ENCODE data around the gene ZRSR2. TPM values are rescaled to one million over a fixed set of nuclear protein-coding genes. Genes with fewer than 3 reads are reported as not detected.

Gene ZRSR2
- total and polyA plus RNA-seq, 2 of the 13 experiments (the other 11 are each of a cell fraction or from before 2014, with no cell fraction given), result 3.6 to 4.9 TPM

- TF ChIP-seq ARID4A (CRISPR knock-in tag; IDR thresholded peaks at IDR 0.05; ENCODE audit: borderline replicate concordance) (peak; percentile 45), STAG1 (CRISPR knock-in tag; IDR thresholded peaks at IDR 0.05) (0 out of 2 replicates have a peak, but pooled peaks have one; percentile 5), TEAD3 (CRISPR knock-in tag; optimal IDR thresholded peaks at IDR 0.05; ENCODE audit: borderline replicate concordance) (no peak), SP4 (CRISPR knock-in tag; IDR thresholded peaks at IDR 0.05) (0 out of 2 replicates have a peak, but pooled peaks have one; percentile 8)
Observed at GRCh38 chrX:15854080-15854655, 63.9 kb downstream of the ZRSR2 start (continued).

- intact Hi-C loops (cut with micrococcal nuclease; ENCODE audit: unreplicated experiment), result loop anchor here (10.0 kb wide), 2 partner anchors 120 to 170 kb away; no protein-coding TSS in a partner anchor
- FAIRE-seq, result peak; percentile 60
- TF ChIP-seq E2F1 (CRISPR knock-in tag; IDR thresholded peaks at IDR 0.05) (peak; percentile 82), ZNF839 (CRISPR knock-in tag; IDR thresholded peaks at IDR 0.05; ENCODE audit: borderline replicate concordance) (no peak), TFDP1 (CRISPR knock-in tag; IDR thresholded peaks at IDR 0.05; ENCODE audit: borderline replicate concordance) (peak; percentile 81; the same call in 1 of the 2 replicates), GLMP (CRISPR knock-in tag; IDR thresholded peaks at IDR 0.05; ENCODE audit: borderline replicate concordance) (no peak), TFE3 (CRISPR knock-in tag; IDR thresholded peaks at IDR 0.05) (peak; percentile 28; the same call in 1 of the 2 replicates), ZNF496 (CRISPR knock-in tag; IDR thresholded peaks at IDR 0.05; ENCODE audit: insufficient replicate concordance) (no peak)
Observed at GRCh38 chrX:15854712-15855567, 64.7 kb downstream of the ZRSR2 start, which contains the start of gene AP1S2. Gene AP1S2 (minus strand): TSS chrX:15854813. CDS start chrX:15852524, 2,289 bp downstream.

More at GRCh38 chrX:15854712-15855567, 64.7 kb downstream of the ZRSR2 start, which contains the start of gene AP1S2:
- Histone ChIP-seq H3K4me1 (ENCODE audit: insufficient read depth, low read length) (peaks cover 22% of the 10 kb centered on the region; the same call in 1 of the 2 replicates), H3K4me2 (ENCODE audit: low read depth, low read length) (peak within 1 kb of the TSS; percentile 91), H3K79me2 (ENCODE audit: insufficient read depth, low read length) (no peaks in the 10 kb centered on the region), H3K27me3 (ENCODE audit: control insufficient read depth in 1 of 2, insufficient read depth in 2 of 2, low read length in 2 of 2) (peaks cover 0 to 3% of the 10 kb centered on the region in 2 experiments; a peak in 1 of 5 replicates), H2AFZ (ENCODE audit: low read length) (peak within 1 kb of the TSS; percentile 78), H3K4me3 (replicated peaks in 1 of 3; ENCODE audit: insufficient read depth in 1 of 3, low read depth in 2 of 3, low read length in 3 of 3) (peak within 1 kb of the TSS; percentile 67 to 74 (median 72)), H3K27ac (ENCODE audit: extremely low read length, insufficient read depth, low read length) (peak within 1 kb of the TSS; percentile 64), H4K20me1 (ENCODE audit: insufficient read depth, low read length) (no peaks in the 10 kb centered on the region), H3K9me3 (ENCODE audit: low read length) (no peaks in the 10 kb centered on the region), H3K36me3 (replicated peaks in 1 of 2; ENCODE audit: control insufficient read depth in 1 of 2, insufficient read depth in 2 of 2, low read length in 2 of 2) (no peaks in the 10 kb centered on the region), H3K9ac (ENCODE audit: insufficient read depth, low read depth, low read length) (peak within 1 kb of the TSS; percentile 49)
- ChIA-PET CTCF (ENCODE audit: low intra/inter-chr PET ratio, low total read pairs) (no interaction called here), POLR2A (interaction anchor here (1.0 to 1.2 kb wide), 2 partner anchors 111 to 180 kb away, joined by 3 to 4 read pairs; no protein-coding TSS in a partner anchor)
- WGBS (ENCODE audit: low lambda C conversion rate), result 0% methylated on average over 18 of the region's 85 CpGs
- DNase-seq (ENCODE audit: low spot score), result peak; percentile 80
- in situ Hi-C loops (cut with HindIII; ENCODE audit: extremely low pct_ligation_motif_present, low pct_unique_long_range_greater_than_20kb), result no loop called here
- BruUV-seq (replicated peaks), result TSS peak; percentile 39
- peak; percentile 97 for ATAC-seq

Data from HepG2 (cell line).